ENCODE measurements around the gene CACNA2D2.
A peak's percentile ranks its signal among the peaks of the same experiment; 100 is the strongest.

Gene CACNA2D2

GRCh38 chr3:50340448-50341329 is 162.7 kb downstream of the CACNA2D2 start, which contains the start of gene RASSF1:
RASSF1 (minus strand) TSS chr3:50340836; CDS start chr3:50340805, 31 bp downstream.
- DNase-seq, result no peak

GRCh38 chr3:50340147-50340447 is 163.3 kb downstream of the CACNA2D2 start:
- DNase-seq, result no peak

GRCh38 chr3:50339485-50340146 is 163.8 kb downstream of the CACNA2D2 start:
- no peak for DNase-seq

- no peak for DNase-seq
Observed at GRCh38 chr3:50338965-50339364, 164.5 kb downstream of the CACNA2D2 start.

GRCh38 chr3:50337175-50337861 is 166.1 kb downstream of the CACNA2D2 start:
- peak; percentile 94 for DNase-seq

- no peak for DNase-seq
Observed at GRCh38 chr3:50336452-50337174, 166.8 kb downstream of the CACNA2D2 start.

GRCh38 chr3:50334339-50335075 is 168.9 kb downstream of the CACNA2D2 start:
- no peak for DNase-seq

- no peak for DNase-seq
Observed at GRCh38 chr3:50333744-50334328, 169.6 kb downstream of the CACNA2D2 start.

GRCh38 chr3:50331364-50331907 is 172.0 kb downstream of the CACNA2D2 start:
- DNase-seq, result no peak

- DNase-seq, result no peak
Observed at GRCh38 chr3:50330330-50330729, 173.1 kb downstream of the CACNA2D2 start.

GRCh38 chr3:50327943-50328691 is 175.3 kb downstream of the CACNA2D2 start, which contains the start of gene TUSC2:
TUSC2 (minus strand) TSS chr3:50328223; CDS start chr3:50328099, 124 bp downstream.
- DNase-seq, result peak; percentile 76

GRCh38 chr3:50327129-50327528 is 176.3 kb downstream of the CACNA2D2 start:
- DNase-seq, result no peak

GRCh38 chr3:50326182-50326541 is 177.3 kb downstream of the CACNA2D2 start:
- no peak for DNase-seq

- no peak for DNase-seq
Observed at GRCh38 chr3:50325497-50326181, 177.8 kb downstream of the CACNA2D2 start.

GRCh38 chr3:50325113-50325480 is 178.3 kb downstream of the CACNA2D2 start:
- DNase-seq, result no peak

GRCh38 chr3:50324351-50325112 is 178.9 kb downstream of the CACNA2D2 start:
- no peak for DNase-seq

GRCh38 chr3:50323614-50324199 is 179.7 kb downstream of the CACNA2D2 start:
- DNase-seq, result no peak

- peak; percentile 18 for DNase-seq
Observed at GRCh38 chr3:50323092-50323600, 180.3 kb downstream of the CACNA2D2 start.

All from SHP77 treated with DMSO at 0.1 percent for 48 hours (cell line).